ENCODE results near the gene DHRSX.
"Not testable (repeated sequence)": the region's sequence is repeated elsewhere in the genome, so short reads cannot be mapped to it uniquely, and the experiment has no call there.

GRCh38 chrX:2481597-2481996, 19.2 kb downstream of the DHRSX start:
- not testable (repeated sequence) for TF ChIP-seq FOXP2 (optimal IDR thresholded peaks at IDR 0.05; ENCODE audit: control extremely low read depth, extremely low read length, insufficient read depth); EZH2 (IDR thresholded peaks at IDR 0.05)

Data from SK-N-MC (cell line).